Gastrocnemius medialis (tissue), 4 donors: Measurements from ENCODE around the gene RAB12.

Experiments
- POLR2A ChIP-seq, 2 donors: fragments of 450-650 bp; IDR thresholded peaks; one replicate each; pipeline ENCODE4 v1.6.1; 2017; ENCODE audit warnings: antibody characterized with exemption in 2 of 2, mild to moderate bottlenecking in 2 of 2, moderate library complexity in 2 of 2
- TF ChIP-seq, protein P1 (sequence below), 5 experiments: fragments of 450-650 bp in 3 of 5; fragments of 200-600 bp in 2 of 5; sonication (generic) in 2 of 5; IDR thresholded peaks in 4 of 5; conservative IDR thresholded peaks in 1 of 5; 1 replicate in 4 of 5; 2 replicates in 1 of 5; pipeline ENCODE4 v1.5.1; 2016 to 2019; ENCODE audit warnings: antibody characterized with exemption in 5 of 5, mild to moderate bottlenecking in 3 of 5, moderate library complexity in 3 of 5

DNA sequence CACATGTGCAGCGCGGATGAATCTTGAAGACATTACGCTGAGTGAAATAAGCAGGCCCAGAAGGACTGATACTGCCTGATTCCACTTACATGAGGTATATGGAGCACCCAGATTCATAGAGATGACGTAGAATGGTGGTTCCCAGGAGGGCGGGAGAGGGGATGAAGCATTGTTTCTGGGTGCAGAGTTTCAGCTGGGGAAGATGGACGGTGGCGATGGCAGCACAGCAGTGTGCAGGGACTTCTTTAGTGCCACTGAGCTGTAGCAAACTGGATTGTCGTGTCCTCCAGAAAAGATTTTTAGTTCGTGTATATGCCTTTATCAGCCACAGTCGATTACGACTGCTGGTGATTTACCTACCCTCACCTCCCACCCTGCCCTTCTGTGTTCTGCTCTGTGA, 30.5 kb downstream of the RAB12 start:
- TF ChIP-seq, protein P1, sequence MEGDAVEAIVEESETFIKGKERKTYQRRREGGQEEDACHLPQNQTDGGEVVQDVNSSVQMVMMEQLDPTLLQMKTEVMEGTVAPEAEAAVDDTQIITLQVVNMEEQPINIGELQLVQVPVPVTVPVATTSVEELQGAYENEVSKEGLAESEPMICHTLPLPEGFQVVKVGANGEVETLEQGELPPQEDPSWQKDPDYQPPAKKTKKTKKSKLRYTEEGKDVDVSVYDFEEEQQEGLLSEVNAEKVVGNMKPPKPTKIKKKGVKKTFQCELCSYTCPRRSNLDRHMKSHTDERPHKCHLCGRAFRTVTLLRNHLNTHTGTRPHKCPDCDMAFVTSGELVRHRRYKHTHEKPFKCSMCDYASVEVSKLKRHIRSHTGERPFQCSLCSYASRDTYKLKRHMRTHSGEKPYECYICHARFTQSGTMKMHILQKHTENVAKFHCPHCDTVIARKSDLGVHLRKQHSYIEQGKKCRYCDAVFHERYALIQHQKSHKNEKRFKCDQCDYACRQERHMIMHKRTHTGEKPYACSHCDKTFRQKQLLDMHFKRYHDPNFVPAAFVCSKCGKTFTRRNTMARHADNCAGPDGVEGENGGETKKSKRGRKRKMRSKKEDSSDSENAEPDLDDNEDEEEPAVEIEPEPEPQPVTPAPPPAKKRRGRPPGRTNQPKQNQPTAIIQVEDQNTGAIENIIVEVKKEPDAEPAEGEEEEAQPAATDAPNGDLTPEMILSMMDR (IDR thresholded peaks at IDR 0.05 in 4 of 5, conservative IDR thresholded peaks at IDR 0.05 in 1 of 5): no peak
- no peak for TF ChIP-seq POLR2A (IDR thresholded peaks at IDR 0.05)
